MV-4-11 (cell line): ENCODE data around the gene PSMC3IP.
A peak's percentile ranks its signal among the peaks of the same experiment; 100 is the strongest.

Experiments
- DNase-seq: peaks from one replicate; lab custom pipeline; 2025; lab: John Stamatoyannopoulos, UW

The PSMC3IP gene

DNA sequence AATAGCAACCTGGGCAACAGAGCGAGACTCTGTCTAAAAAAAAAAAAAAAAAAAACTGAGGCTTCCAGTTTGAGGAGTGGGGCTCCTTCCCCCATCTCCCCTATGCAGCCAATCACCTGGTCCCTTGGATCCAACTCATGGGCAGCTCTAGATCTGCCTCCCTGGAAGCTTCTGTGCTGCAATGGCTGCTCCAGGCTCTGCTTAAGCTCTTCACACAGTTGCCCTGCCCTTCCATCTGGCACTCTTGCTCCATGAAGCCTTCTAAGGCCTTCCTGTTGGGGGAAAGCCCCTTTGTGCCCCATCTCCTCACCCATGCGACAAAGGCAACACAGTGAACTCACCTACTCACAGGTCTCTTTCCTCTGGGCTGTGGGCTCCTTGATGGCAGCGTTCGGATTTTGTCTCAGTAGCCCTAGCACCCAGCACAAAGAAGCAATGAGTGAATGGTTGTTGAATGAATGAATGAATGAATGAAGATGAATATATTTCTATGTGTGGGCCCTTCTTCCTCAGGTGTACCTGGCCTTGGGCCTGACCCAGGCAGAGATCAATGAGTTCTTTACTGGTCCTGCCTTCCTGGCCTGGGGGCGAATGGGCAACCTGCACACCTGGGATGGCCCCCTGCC, 39.6 kb downstream of the PSMC3IP start:
- no peak for DNase-seq

- no peak for DNase-seq
Measured at GRCh38 chr17:42537156-42537805, 40.2 kb downstream of the PSMC3IP start.

DNA sequence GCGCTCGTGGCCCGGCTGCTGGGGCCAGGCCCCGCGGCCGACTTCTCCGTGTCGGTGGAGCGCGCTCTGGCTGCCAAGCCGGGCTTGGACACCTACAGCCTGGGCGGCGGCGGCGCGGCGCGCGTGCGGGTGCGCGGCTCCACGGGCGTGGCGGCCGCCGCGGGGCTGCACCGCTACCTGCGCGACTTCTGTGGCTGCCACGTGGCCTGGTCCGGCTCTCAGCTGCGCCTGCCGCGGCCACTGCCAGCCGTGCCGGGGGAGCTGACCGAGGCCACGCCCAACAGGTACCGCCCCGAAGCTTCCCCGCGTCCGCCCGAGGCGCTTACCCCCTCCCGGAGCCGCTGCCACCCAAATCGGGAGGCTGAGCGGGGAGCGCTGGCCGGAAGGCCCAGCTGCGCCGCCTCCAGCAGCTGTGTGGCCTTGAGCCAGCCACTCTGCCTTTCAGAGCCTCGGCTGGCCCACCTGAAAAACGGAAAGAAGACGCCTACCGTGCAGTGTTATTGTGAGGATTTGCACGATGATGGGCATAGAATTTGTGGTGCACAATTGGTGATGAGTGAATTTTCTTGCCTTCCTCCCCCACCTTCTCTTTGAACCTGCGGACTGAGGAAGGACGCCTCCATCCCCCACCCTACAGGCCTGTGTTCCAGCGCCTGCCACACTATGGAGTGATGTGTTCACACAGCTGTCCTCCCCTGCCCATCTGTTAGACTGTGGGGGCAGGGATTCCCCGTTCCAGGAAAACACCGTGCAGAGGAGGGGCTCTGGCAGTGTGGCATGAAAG, 41.0 kb downstream of the PSMC3IP start:
- DNase-seq, result peak; percentile 59

GRCh38 chr17:42536048-42536371, 41.5 kb downstream of the PSMC3IP start, which contains the start of gene NAGLU:
Gene NAGLU (plus strand): TSS chr17:42536241. CDS start chr17:42536273, 32 bp downstream.
- peak; percentile 80 for DNase-seq

GRCh38 chr17:42535155-42536047, 42.1 kb downstream of the PSMC3IP start:
- DNase-seq, result no peak

GRCh38 chr17:42531455-42532354, 45.8 kb downstream of the PSMC3IP start:
- peak; percentile 29 for DNase-seq

DNA sequence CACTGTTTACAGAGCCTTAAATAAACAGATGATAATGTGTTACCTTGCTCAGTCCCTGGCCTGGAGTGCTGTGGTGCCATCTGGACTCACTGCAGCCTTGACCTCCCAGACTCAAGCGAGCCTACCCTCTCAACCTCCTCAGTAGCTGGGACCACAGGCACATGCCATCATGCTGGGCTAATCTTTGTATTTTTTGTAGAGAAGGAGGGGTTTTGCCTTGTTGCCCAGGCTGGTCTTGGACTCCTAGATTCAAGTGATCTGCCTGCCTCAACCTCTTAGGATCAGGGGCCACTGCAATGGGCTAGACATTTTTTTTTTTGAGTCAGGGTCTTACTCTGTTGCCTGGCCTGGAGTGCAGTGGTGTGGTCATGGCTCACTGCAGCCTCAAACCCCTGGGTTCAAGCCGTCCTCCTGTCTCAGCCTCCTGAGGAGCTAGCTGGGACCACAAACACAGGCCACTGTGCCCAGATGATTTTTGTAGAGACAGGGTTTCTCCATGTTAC, 46.5 kb downstream of the PSMC3IP start:
- DNase-seq, result no peak

- DNase-seq, result no peak
Measured at GRCh38 chr17:42529061-42529460, 48.5 kb downstream of the PSMC3IP start.

DNA sequence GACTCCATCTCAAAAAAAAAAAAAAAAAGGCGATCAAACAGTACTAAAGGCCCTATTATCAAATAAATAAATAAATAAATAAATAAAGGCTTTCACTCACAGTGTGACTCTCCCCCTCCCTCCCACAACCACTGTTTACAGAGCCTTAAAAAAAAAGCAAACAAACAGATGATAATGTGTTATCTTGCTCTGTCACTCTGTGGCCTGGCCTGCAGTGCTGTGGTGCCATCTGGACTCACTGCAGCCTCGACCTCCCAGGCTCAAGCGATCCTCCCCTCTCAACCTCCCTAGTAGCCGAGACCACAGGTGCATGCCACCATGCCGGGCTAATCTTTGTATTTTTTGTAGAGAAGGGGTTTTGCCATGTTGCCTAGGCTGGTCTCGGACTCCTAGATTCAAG, 49.6 kb downstream of the PSMC3IP start:
- DNase-seq, result no peak

GRCh38 chr17:42526031-42526444, 51.5 kb downstream of the PSMC3IP start:
- DNase-seq, result no peak

DNA sequence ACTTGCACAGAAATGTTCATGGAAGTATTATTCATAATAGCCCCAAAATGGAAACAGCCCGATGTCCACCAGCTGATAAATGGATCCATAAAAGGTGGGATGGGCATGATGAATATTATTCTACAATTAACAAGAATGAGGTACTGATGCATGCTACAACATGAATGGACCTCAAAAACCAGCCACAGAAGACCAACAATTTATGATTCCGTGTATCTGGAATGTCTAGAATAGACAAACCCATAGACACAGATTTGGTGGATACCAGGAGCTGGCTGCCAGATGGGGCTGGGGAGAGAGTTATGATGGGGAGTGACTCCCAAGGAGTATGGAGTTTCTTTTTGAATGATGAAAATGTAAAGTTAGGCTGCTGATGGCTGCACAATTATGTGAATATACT, 52.3 kb downstream of the PSMC3IP start:
- no peak for DNase-seq

GRCh38 chr17:42522798-42523278, 54.7 kb downstream of the PSMC3IP start:
- DNase-seq, result no peak
